ELF-1 (cell line): ENCODE measurements around the gene FBXO45.
"Not testable (repeated sequence)": the region's sequence is repeated elsewhere in the genome, so short reads cannot be mapped to it uniquely, and the experiment has no call there.

Experiments used
- DNase-seq: peaks from one replicate; pipeline ENCODE4 v3.0.0-alpha.2; 2016; ENCODE audit warnings: low read depth, low spot score

FBXO45 gene

DNA sequence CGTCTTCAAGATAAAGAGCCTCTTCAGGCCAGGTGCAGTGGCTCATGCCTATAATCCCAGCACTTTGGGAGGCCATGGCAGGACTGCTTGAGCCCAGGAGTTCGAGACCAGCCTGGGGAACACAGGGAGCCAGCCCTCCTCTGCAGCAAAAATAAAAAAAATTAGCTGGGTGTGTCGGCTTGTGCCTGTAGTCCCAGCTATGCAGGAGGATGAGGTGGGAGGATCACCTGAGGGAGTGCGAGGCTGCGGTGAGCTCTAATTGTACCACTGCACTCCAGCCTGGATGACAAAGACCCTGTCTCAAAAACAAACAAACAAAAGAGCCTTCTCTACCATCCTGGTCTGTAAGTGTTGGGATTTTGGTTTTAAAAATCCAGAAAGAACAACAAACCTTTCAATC is 11.2 kb upstream of the FBXO45 start:
- peak; percentile 15 for DNase-seq

DNA sequence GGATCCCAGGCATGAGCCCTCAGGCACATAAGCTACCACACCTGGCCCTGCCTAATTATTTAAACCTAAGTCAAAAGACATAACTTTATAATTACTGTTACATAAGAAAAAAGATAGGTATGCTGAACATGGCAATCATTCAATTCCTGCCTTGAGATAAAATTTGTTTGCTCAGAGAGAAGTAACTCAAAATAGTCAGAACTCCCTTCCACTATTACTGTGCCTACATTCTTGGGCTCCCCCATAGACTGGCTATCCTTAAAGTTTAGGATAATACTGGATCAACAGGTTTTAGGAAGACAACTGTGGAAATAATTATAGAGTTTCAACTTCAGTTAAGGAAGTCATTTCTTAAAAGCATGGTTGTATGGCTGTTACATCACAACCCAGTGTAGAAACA is 10.0 kb upstream of the FBXO45 start:
- no peak for DNase-seq

DNA sequence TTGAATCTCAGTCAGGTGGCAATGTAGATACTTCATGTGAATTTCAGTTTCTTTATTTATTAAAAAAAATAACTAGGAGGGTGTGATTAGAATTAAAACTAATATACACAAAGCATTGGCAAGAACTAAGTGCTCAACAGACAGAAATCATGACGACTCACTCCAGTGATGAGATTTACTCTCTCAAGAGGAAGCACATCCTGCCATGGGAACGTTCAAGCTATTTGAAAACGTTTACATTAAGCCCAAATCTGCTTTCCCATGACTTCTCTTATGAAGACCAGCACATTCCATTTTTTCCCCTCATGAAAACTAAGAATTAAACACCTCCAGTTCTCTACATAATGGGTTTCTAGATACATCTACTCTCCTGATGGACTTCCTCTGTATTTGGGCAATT is 8.6 kb upstream of the FBXO45 start:
- no peak for DNase-seq

DNA sequence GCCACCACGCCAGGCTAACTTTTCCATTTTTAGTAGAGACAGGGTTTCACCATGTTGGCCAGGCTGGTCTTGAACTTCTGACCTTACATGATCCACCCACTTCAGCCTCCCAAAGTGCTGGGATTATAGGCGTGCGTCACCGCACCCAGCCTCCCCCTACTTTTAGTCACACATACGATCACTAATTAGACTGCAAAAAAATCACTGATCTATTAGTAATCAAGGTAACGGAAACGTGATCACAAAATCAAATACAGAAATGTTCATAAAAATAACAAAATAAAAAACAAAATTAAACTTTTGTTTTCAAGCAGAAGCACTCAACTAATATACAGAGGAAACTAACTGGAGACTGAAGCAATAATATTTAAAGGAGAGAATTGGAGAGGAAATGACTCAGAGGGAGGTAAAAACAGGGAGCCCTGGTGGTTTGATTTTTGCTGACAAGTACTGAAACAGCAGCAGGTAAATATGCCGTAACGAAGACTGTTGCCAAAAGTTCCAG is 4.7 kb upstream of the FBXO45 start:
- no peak for DNase-seq

DNA sequence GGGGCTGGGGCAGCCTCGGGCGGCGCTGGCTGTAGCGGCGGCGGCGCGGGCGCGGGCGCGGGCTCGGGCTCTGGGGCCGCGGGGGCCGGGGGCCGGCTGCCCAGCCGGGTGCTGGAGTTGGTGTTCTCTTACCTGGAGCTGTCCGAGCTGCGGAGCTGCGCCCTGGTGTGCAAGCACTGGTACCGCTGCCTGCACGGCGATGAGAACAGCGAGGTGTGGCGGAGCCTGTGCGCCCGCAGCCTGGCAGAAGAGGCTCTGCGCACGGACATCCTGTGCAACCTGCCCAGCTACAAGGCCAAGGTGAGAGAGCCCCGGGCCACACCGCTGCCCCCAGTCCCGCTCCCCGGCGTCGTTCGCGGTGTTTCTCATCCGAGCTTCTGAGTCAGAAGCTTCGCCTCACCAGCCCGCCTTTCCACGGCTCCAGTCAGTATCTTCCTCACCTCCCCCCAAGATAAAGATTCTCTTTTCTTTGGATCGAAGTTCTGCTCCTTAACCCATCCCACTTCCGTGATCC is 600 bp downstream of the FBXO45 start:
- peak; percentile 61 for DNase-seq

DNA sequence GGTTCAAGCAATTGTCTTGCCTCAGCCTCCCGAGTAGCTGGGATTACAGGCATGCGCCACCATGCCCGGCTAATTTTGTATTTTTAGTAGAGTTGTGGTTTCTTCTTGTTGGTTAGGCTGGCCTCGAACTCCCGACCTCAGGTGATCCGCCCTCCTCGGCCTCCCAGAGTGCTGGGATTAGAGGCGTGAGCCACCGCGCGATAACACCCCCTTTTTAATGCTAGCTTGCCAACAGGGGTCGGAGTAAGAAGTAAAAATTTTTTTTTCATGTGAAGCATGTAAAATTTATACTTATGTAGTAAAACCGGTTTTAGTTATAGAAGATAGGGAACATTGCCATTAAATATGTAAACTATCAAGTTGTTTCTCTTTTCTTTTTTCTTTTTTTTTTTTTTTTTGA is 1.9 kb downstream of the FBXO45 start:
- not testable (repeated sequence) for DNase-seq

DNA sequence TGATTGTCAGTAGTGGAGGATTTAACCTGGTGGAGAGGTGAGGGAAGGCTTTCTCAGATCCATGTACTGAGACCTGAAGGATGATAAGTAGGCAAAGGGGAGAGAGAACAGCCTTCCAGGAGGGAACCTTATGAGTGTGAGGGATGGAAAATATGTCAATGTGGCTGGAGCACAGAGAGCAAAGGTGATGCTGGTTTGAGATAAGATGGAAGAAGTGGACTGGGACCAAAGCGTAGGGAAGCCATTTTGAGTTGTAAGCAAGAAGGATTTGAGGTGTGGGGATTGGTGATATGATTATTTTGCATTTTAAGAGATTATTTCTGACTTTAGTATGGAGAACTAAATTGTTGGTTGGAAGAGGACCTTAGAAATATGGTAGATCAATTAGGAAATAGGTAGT is 3.9 kb downstream of the FBXO45 start:
- no peak for DNase-seq

DNA sequence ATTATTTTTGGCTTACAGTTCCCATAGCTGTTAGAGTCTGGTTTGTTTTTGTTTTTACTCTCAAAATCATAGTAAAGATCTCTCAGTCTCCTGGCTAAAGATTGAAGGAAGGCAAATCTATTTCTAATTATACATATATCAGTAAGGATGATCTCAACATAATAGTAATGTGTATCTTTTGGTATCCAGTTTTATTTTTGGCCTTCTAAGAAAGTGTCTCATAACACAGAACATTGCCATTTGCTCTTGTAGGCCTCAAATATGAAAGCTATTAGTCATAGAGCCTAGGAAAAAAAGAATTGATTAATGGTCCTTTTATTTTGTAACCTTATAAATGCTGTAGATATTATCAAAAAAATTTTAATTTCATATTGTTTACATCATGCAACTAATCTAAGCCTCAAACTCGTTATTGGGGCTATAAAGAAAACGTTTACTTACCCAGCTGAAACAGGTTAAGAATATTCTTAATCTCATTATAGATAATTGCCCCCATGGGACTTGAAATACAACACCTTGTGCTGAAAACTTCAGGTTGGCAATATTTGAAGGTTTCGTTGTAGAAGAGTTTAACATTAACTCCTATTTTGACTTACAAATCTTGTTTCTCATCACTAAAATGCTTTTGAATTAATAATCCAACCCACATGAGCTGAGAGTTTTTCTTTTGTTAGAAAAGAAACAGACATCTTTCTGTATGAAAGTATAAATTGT is 16.7 kb downstream of the FBXO45 start:
- no peak for DNase-seq

DNA sequence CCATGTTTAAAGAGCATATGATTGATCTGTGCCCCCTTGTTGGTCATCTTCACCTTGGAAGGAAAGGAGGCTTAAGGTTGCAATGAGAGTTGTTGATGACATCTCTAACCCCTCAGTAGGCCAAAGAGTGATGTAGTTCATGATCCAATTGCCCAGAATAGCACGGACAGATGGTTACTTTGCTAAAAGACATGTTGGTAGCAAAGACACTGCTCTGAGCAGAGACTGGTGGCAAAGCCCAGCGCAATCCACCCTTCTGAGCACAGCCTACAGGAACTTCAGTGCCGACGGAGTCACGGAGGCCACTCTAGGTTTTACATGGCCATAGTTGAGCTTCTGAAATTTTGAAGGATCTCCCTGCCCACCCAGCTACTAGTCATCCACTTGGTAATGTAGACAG is 21.8 kb downstream of the FBXO45 start:
- no peak for DNase-seq

DNA sequence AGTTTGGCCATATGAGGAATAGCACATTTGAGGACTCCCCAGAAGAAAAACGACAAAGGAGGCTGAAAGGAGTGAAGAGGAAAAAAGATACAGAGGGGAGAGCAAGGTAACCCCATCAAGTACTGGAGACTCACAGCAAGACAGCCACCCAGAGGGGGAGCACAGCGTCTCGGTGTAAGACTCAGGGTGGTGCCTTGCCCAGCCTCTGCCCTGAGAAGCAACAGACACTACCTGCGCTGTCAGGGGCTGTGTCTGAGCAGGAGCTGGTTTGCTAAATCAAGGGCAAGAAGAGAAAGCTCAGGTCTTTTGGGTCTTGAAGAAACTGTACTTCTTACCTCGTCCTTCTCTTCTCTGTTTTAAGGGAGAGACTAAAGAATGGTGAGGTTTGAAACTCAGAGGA is 27.9 kb downstream of the FBXO45 start:
- no peak for DNase-seq

DNA sequence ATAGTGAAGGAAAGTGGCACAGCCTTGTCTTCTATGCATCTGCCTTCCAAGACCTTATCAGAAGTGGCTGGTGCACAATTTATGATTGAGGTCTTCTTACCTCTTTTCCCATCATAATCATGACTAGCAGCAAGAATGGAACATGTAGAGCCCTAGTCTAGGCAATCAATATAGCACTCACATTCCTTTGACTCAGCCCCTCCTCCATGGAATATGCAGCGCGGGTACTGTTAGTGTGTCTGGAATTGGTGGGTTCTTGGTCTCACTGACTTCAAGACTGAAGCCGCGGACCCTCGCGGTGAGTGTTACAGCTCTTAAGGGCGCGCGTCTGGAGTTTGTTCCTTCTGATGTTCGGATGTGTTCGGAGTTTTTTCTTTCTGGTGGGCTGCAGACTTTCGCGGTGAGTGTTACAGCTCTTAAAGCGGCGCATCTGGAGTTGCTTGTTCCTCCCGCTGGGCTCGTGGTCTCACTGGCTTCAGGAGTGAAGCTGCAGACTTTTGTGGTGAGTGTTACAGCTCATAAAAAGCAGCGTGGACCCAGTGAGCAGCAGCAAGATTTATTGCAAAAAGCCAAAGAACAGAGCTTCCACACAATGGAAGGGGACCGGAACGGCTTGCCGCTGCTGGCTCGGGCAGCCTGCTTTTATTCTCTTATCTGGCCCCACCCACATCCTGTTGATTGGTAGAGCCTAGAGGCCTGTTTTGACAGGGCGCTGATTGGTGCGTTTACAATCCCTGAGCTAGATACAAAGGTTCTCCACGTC is 29.7 kb downstream of the FBXO45 start:
- peak; percentile 29 for DNase-seq

DNA sequence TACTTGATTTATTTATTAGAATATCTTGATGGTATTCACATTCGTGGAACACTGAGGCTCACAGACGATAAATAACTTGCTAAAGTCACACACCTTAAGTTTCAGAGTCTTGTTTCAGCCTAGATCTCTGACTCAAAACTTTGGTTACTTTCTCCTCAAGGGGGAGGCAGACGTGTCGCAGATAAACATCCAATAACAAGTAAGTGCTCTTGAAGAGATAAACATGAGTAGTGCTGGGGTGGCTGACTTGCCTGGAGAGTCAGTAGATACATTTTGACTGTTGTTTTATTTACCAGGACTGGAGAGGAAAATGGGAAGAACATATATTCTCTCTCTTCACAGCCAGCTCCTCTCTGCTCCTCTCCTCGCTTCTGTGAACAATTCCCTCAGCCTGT is 31.3 kb downstream of the FBXO45 start:
- no peak for DNase-seq

DNA sequence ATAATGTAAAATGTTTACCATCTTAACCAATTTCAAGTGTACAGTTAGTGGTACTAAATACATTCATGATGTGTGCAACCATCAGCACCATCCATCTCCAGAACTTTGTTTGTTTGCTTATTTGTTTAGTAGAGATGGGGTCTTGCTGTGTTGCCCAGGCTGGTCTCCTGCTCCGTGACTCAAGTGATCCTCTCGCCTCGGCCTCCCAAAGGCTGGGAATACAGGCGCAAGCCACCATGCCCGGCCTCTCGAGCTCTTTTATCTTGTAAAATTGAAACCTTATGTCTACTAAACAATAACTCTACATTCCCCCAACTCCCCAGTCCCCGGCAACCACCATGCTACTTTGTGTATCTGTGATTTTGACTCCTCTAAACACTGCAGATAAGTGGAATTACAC is 31.9 kb downstream of the FBXO45 start:
- DNase-seq = no peak

DNA sequence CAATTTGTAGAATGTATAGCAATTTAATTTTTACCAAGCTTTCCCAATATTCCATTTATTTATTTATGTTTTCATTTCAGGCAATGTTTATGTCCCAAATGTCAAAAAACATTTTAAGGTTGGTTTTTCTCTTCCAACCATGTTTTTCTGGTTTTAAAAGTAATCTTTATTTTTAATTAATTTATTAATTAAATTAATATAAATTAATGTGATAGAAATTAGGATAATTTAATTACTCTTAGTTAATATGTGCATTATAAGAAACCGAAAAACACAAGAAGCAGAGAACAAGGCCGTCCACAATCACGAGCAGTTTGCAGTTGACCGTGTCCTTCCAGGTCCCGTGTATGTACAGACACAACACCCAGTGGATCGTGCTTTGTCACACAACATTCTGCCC is 34.2 kb downstream of the FBXO45 start:
- no peak for DNase-seq

DNA sequence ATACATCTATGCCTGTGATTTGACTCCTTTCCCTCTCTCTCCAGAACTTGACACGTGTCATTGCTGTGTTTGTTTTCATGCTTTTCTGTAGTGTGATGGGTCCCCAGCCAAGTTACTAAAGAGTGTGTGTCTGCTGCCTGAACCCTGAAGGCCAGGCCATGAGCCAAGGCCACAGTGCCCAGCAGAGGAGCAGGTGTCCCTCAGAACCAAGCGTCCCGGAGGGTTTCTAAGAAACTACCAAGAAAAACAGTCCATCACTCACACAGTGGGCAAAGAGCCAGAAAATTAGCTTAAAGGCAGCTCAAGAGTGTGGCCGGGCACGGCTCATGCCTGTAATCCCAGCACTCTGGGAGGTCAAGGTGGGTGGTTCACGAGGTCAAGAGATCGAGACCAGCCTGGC is 35.2 kb downstream of the FBXO45 start:
- no peak for DNase-seq

DNA sequence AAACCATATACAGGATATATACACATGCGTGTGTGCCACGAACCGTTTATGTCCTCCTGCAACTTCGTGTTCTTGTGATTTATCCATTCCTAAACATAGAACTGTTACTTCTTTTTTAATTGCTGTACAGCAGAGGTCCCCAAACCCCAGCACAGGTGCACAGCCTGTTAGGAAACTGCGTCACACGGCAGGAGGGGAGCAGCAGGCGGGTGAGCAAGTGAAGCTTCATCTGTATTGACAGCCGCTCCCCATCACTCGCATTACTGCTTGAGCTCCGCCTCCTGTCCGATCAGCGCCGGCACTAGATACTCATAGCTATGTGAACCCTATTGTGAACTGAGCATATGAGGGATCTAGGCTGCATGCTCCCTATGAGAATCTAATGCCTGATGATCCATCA is 36.1 kb downstream of the FBXO45 start:
- no peak for DNase-seq

DNA sequence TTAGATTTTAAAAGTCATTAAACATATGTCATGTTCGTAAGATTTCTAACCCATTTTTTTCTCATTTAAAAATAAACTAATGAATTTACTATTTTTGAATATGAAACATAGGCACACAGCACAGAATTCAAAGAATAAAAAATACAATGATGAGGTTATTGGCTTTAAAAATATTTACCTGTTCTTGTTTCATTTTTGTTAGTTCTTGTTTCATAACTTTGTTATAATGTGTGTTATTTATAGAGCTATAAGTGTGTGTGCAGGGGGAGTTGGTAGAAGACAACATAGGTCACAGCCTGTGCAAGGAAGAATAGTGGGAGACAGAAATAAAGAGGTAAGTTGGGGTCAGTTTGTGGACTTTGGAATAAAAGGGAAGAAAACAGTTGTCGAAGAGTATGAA is 40.2 kb downstream of the FBXO45 start:
- no peak for DNase-seq

DNA sequence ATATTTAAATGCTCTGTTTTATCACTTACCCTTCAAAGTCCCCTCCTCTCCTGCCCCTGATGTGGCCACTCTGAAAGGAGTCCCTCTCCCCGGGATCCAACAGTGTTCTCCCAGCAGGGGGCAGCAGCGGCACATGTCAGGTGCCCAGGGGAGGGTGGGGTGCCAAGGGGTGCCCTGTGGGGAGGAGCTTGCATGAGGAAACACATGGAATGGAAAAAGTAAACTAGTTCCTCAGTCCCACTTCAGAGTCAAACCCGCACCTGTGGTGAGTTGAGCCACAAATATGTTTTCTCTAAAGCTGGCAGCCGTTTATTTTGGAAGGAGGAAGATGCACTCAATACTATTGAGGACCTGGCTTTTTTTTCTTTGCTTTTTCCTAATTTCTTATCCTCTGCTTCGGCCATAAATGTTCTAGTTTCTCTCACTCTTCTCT is 40.9 kb downstream of the FBXO45 start:
- peak; percentile 79 for DNase-seq

DNA sequence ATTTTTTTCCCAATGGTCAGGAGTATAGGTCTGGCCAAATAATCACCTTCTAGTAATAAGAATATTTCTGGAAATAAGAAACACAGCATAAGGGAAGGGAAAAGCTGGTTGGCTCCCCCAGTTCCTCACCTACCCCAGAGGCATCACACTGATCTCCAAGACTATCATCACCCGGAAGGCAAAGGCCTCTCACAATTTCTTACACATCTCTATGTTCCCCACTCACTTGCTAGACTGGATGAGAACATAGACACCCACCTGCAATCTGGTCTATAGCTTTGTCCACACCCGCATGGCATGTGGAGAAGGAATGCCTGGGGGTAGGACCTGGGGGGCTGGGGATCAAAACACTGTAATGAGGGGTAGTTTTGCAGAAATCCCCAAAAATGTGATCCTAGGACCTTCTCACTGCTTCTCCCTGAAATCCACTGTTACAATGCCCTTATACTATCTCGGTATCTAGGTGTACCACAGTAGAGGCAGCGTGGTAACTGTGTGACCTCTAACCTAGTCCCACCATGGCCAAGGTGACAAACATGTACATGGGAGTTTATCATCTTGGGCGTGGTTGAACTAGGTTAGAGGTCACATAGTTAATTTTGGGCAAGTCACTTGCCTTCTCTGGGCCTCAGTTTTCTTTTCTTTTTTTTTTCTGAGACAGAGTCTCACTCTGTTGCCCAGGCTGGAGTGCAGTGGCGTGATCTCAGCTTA is 41.5 kb downstream of the FBXO45 start:
- no peak for DNase-seq

DNA sequence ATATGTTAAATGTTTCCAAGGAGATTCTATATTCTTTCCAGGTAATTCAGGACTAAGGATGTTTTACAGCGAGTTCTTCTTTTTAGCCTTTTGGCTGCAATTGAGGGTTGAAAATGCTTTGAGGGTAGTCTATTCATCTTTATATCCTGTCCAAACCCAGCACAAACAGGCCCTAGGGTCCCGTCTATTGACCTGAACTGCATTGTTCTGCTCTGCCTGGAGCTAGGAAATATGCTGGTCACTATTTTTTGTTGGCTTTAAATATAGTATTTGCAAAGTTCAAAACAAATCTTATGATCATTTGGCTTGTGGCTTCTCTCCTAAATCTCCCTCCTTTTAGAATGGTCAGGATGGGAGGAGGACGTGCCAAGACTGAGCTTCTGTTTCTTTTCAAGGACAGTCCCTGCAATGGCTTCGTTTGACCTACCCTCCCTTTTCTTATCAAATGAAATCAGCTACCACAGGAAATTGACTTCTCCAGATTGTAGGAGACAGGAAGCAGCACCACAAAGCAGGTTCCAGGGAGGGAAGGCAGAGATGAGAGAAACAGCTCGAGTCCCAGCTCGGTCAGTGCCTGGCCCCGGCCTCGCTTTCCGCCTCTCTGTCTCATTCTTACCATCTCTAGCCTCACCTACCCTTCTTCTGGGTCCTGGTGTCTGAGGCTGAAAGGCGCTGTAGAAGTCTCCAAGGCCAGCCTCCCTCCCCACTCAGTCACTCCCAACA is 43.5 kb downstream of the FBXO45 start:
- peak; percentile 57 for DNase-seq

DNA sequence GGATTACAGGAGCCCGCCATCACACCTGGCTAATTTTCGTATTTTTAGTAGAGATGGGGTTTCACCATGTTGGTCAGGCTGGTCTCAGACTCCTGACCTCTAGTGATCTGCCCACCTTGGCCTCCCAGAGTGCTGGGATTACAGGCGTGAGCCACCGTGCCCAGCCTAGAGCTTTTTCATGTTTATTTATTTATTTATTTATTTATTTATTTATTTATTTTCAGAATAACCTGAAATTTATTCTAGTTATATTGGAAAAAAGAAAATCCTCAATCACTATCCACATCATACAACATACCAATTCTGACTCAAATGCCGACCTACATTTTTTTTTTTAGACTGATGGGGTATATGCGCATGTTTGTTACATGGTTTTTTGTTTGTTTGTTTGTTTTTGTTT is 46.8 kb downstream of the FBXO45 start:
- DNase-seq = not testable (repeated sequence)

DNA sequence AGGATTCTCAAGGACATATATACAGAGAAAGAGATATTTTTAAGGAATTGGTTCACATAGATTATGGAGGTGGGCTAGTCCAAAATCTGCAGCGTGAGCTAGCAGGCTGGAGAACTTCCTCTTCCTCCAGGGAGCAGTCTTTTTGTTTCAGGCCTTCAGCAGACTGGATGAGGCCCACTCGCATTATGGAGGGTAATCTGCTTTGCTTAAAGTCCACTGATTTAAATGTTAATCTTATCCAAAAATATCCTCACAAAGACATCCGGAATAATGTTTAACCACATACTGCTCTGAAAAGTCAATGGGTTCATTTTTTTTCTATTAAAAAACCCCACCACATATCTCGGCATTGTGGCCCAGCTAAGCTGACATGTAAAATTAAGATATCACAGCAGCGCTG is 48.8 kb downstream of the FBXO45 start:
- no peak for DNase-seq
